Measurements from ENCODE around the gene CDT1. TPM values are rescaled to one million over a fixed set of nuclear protein-coding genes. Genes with fewer than 3 reads are reported as not detected.
"Not testable (repeated sequence)": the region's sequence is repeated elsewhere in the genome, so short reads cannot be mapped to it uniquely, and the experiment has no call there.

The CDT1 gene
- total RNA-seq, 1 donor = 69.7 TPM

DNA sequence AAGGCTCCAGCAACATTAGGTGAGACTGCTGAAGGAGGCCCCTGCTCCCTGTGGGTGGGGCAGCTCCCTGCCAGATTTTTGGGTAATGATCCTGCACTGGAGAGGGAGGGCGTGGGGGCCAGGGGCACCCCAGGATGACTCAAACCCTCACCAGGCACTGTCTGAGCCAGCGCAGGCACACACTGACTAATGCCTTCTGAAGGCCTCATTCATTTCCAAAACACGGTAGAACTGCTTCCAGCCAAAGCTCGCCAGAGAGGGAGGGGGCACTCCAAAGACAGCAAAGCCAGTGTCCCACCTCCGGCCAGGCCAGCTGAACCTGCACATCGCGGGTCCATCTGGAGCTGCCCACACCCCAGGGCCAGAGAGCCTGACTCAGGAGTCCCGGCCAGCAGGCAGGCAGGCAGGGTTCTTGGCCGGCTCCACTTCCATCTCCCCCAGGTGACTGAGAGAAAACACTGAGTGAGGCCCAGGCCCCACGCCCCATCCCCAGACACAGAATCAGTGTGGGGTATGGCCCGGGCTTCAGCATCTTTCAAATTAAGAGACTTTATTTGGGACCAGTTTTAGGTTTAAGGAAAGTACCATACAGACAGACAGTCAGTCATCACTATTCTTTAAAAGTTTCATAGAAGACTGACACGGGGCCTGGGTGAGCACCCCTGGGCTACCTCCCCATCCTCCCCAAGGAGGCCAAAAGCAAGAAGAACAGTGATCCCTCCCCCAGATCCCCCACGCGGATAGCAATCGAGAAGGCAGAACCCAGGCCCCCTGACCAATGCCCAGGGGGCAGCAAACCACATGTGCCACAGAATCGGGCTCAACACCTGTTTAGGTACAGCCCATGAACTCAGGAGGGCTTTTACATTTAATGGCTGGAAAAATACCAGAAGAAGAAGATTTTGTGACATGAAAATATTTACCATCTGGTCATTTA lies 20.9 kb upstream of the CDT1 start:
- no peak for DNase-seq (ENCODE audit: low read depth in 2 of 3, low spot score in 2 of 3)

DNA sequence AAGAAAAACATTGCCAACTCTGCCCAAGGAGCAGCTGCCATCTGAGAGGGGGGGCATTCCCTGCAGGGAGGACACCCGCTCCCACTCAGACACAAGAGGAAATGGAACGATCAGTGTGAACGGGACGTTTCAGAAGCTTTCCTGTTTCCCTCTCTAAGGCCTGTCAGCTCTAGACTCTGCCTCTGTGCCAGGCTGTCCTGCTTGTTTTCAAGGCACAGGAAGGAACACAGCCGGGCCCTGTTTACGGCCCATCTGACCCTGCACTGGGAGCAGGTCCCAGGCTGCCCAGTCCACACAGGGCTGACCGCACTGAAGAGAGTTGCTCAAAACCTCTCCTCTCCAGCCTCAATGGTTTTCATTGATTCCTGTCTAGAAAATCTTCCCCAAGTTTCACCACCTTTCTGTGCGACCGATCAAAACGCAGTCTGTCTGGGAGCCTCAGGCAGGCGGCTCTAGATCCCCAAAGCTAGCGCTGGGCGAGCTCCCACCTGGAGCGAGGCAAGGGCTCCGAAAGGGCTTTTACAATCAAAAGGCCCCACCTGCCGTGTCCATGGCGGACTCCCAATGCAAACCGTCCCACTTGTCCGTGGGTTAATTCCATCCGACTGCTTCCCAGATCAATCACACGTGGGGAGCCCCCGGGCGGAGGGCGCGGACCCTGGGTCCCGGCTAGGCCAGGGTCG lies 20.1 kb upstream of the CDT1 start:
- no peak for DNase-seq (ENCODE audit: low read depth in 2 of 3, low spot score in 2 of 3)

DNA sequence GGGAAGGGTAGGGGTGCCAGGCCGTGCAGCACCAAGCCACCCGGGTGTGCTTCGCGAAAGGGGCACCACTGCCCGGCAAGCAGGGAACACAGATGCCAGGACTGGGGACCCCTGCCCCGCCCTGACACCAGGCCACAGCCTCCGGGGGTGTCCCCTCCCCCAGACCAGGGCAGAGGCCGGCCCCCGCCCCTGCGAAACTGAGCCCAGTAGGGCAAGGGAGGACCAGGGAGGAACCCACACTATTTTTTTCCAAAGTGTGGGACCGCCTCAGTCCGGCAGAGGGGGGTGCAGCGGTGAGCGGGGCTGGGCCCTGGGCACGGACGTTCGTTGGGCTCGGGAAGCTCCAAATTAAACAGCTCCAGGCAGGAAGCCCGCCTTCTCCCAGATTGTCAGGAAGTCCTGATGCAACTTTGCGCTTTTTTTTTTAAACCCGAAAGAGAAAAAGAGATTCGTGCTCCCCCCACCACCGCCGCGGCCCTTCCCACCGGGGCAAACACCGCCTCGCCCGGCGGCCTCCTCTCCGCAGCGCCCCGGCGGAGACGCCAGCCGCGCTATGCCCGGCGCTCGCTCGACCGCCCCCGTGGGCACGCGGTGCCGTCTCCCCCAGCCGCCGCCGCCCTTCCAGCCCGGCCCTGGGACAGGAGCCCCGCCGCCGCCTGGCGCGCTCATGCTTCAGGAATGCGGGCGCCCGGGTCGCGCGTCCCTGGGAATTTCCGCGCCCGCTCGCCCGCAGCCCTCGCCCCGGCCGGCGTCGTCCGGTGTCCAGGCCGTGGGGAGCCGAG lies 19.3 kb upstream of the CDT1 start:
- DNase-seq (ENCODE audit: low read depth in 2 of 3, low spot score in 2 of 3) = peak in 2 of 3 donors; percentile 58 to 63

DNA sequence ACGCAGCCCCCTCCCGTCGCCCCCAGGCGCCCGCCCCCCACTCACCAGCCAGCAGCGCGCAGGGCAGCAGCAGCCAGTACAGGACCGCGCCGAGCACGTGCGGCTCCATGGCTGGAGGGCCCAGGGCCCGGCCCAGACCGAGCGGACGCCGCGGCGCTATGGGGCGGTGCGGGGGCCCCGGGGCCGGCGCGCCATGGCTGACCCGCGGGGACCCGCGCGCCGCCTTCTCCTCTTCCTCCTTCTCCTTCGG lies 18.8 kb upstream of the CDT1 start:
- no peak for DNase-seq (ENCODE audit: low read depth in 2 of 3, low spot score in 2 of 3)

DNA sequence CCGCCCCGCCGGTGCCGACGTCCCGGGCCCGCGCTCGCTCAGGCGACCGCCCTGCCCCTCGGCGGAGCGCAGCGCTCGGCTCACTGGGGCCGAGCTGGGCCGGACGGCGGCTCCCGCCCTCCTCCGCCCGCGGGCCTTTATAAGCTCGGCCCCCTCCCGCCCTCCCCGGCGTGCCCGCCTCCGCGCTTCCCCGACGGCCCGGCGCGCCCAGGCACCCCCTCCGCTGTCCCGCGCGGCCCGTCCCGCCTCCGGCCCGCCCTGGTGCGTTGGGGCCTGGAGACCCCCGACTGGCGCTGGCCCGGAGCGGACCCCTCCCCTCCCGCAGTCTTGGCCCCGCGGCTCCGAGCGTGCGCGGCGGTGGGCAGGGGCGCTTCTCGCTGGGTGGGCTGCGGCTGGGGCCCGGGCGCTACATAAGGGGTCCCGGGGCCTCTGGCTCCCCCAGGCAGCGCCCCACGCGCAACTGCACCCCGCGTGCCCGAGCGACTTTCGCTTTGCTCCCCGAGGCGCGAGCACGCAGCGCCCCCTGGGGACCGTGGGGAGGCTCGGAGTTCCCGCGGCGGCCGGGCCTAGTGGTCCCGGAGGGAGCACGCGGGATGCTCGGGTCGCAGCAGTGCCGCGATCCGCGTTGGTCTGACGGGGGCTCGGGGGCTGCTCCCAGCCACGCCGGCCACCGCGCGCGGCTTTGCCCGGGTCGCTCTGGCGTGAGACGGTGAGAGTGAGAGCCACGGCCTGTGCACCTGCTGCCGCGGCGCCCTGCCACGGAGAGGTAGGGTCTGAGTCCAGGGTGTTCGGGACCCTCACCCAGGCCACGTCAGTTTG lies 18.3 kb upstream of the CDT1 start, which contains the start of gene PIEZO1:
TSS of gene PIEZO1 (minus strand) at position 115 of the 819 bp plus-strand sequence. CDS start 256 bp downstream, outside the sequence.
- DNase-seq (ENCODE audit: low read depth in 2 of 3, low spot score in 2 of 3) = peak; percentile 75 to 81 (median 80)

DNA sequence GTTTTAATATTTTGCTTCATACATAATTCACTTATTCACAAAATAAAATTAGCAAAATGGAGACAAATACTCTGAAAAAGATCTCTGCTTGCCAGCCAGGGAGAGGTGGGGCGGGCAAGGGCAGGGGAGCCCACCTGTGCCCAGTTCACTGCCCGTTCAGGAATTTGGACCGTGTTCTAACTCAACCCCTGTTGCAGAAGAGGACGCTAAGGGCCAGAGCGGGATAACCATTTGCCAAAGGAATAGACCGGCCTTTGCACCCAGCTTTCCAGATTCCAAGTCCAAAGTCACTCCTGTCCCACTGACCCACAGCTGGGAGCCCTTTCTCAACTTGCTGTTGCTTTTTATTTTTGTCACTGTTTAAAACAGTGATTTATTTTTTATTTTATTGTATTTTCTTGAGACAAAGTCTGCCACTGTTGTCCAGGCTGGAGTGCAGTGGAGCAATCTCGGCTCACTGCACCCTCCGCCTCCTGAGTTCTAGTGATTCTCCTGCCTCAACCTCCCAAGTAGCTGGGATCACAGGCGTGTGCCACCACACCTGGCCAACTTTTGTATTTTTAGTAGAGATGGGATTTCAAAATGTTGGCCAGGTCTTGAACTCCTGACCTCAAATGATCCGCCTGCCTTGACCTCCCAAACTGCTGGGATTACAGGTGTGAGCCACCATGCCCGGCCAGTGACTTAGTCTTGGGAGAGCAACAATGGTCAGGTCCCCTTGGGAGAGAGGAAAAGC lies 15.8 kb upstream of the CDT1 start:
- no peak for DNase-seq (ENCODE audit: low read depth in 2 of 3, low spot score in 2 of 3)

DNA sequence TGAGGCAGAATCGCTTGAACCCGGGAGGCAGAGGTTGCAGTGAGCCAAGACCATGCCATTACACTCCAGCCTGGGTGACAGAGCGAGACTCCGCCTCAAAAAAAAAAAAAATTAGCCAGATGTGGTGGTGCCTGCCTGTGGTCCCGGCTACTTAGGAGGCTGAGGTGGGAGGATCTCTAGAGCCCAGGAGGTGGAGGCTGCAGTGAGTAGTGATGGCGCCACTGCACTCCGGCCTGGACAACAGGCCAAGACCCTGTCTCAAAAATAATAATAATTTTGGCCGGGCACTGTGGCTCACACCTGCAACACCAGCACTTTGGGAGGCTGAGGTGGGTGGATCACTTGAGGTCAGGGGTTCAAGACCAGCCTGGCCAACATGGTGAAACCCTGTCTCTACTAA lies 14.8 kb upstream of the CDT1 start:
- not testable (repeated sequence) for DNase-seq (ENCODE audit: low read depth in 2 of 3, low spot score in 2 of 3)

DNA sequence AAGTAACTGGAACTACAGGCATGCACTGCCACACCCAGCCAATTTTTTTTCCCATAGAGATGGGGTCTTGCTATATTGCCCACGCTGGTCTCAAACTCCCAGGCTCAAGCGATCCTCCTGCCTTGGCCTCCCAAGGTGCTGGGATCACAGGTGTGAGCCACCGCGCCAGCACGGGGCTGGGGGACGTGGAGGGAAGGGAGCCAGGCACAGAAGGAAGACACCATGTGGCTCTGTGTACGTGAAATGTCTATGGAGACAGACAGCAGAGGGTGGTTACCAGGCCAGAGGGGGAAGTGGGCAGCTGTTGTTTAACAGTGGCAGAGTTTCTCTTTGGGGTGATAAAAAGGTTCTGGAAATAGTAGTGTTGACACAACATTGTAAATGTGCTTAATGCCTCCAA lies 14.0 kb upstream of the CDT1 start:
- DNase-seq (ENCODE audit: low read depth in 2 of 3, low spot score in 2 of 3) = peak in 1 of 3 donors; percentile 77

DNA sequence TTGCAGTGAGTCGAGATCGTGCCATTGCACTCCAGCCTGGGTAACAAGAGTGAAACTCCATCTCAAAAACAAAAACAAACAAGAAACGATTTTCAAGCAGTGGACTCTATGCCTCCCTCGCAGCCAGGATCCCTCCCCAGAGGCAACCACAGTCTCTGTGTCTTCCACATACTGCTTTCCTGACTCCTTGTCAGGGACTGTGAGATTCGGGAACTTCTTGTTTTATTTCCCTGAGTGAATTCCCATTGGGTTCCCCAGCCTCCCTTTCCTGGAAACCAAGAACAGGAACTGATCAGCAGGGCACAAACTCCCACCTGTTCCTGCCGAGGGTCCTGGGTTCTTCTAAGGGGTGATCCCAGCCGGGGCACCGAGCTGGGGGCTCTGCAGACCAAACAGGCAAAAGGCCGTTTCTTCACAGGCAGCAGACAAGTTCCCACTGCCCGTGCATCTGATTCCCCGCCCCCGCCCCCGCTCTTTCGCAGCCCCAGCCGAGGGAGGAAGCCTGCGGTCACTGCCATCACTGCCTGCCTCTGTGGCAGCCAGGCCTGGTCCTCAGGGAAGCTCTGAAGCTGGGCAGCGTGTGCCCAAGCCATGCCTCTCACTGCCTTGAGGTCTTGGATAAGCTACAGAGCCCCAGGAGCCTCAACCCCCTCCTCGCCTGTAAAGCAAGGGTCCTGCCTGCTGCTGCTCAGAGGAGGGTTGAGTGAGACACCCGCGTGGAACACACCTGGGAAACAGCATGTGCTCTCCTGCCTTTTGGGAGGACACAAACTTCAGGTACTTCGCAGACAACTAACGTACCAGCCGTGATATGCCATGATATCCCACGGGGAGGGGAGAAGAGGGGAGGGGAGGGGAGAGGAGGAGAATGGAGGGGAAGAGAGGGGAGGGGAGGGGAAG lies 13.0 kb upstream of the CDT1 start:
- peak in 2 of 3 donors; percentile 80 to 90 for DNase-seq (ENCODE audit: low read depth in 2 of 3, low spot score in 2 of 3)

DNA sequence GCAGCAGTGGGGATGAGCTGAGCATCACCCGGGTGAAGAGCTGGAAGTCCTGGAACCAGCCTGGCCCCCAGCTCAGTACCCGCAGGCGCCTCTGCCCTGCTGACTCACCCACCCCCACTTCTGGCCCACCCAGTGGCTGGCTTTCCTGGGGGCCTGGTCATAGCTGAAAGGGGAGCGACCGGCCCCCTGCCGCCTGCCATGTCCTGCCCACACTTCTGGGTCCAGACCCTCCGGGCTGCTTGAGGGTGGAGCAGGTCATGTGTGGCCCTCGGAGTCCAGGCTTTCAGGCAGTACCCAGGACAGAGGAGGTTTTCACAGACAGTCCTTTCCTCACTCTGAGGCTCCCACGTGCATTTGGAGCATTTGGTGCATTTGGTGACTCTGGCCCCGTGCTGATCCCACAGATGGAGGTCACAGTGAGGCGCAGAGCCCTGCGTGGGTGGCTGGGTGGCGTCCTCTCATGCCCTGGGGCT lies 11.5 kb upstream of the CDT1 start:
- no peak for DNase-seq (ENCODE audit: low read depth in 2 of 3, low spot score in 2 of 3)

DNA sequence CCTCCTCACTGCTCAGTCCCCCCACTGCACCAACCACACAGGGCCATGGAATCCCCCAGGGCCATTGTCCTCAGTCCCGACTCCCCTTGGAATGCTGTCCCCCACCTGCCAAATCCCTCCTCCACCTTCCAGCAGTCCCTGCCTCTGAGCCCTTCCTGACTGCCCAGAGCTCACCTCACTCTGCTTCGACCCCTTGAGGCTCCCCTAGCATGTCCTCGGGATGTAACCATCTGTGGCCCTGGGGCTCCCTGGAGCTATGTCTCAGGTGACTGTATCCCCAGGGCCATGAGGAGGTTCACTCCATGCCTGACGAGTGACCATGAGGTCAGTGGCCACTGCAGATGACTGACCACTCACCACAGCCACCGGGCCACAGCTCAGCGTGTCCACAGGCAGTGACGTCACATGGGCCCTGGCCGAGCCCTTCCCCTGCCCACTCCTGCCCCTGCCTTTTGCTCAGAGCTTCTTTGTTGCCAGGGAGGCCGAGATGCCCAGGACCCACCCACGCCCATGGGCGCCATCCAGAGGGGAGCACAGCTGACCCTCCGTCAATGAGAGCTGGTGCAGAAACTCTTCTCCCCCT lies 10.8 kb upstream of the CDT1 start:
- no peak for DNase-seq (ENCODE audit: low read depth in 2 of 3, low spot score in 2 of 3)

DNA sequence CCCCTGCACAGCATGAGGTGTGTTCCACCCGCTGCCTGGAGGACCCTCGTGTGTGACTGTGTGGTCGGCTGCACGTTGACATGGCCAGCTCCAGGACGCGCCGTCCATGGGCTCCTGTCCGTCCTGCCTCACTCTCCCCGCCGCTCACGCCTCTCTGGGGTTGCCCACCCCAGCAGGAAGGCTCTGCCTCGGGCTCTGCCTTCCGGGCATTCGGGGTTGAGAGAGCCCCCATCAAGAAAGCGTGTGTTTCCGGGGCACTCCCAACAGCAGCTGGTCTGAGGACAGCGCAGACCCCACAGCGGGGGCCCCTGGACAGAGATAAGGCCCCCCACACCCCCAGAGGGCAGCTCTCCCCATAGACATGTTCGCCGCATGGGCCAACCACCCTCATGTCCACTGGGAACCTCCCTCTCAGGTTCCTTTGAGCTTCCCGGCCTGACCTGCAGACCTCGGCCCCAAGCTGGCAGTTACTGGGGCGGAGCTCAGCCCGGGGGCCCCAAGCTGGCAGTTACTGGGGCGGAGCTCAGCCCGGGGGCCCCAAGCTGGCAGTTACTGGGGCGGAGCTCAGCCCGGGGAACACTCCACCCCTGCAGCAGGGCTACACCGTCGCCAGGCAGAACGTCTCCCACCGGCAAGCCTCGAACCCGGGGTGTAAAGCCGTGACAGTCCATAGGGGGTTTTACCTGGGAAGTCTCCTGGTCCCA lies 10.2 kb upstream of the CDT1 start:
- peak in 1 of 3 donors; percentile 42 for DNase-seq (ENCODE audit: low read depth in 2 of 3, low spot score in 2 of 3)

DNA sequence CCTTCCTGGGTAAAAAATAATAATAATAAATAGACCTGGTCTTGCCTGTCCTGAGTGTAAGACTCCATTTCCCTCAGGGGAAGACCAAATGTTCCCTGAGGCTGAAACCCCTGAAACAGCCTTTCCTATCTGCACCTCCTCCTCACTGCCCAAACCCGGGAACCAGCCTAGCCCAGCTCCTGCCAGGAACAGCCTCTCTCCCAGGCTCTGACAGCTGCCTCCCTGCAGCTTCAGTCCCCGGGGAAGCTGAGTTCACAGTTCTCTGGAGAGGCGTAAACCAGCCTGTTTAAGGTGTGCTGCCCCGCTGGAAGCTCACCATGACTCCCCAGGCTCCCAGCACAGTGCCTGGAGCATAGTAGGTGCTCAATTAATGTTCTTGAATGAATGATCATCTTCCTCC lies 7.3 kb upstream of the CDT1 start:
- no peak for DNase-seq (ENCODE audit: low read depth in 2 of 3, low spot score in 2 of 3)

DNA sequence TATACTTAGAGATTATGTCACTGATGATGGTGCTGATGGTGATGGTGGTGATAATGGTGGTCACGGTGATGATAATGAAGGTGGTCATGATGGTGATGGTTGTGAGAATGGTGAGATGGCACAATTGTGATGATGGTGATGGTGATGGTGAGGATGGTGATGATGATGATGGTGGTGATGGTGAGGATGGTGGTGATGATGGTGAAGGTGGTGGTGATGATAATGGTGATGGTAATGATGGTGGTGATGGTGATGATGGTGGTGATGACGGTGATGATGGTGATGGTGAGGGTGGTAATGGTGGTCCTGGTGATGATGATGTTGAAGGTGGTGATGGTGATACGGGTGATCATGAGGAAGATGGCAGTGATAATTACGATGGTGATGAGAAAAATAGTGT lies 5.5 kb upstream of the CDT1 start:
- no peak for DNase-seq (ENCODE audit: low read depth in 2 of 3, low spot score in 2 of 3)

DNA sequence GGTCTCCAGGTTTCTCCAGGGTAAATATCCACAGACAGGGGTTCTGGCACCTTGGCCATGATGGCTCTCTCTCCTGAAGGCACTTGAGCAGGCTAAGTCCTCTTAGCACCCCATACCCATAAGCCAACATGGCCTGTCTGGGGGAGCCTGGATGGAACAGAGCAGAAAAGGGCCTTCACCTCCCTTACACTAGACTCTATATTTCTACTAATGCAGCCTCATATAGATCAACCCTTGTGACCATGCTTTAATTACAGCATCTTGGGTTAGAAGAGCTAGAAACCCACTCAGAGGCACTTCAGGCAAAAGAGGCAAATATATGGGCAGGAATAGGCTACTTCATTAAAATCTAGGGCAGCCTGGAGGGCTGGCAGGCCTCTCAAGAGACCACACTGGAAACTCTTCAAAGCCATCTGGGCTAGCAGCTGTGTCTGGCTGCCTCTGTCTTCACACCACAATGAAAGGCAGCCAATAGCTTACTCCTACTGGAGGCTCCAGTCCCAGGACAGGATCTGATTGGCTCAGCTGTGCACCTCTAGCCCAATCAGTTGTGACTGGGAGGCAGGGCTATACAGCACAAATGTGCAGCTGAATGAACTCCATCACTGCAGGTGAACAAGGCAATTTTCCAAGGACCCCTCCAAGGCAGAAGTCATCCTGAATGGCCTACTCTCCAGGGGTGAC lies 4.7 kb upstream of the CDT1 start:
- DNase-seq (ENCODE audit: low read depth in 2 of 3, low spot score in 2 of 3) = peak in 1 of 3 donors; percentile 57

DNA sequence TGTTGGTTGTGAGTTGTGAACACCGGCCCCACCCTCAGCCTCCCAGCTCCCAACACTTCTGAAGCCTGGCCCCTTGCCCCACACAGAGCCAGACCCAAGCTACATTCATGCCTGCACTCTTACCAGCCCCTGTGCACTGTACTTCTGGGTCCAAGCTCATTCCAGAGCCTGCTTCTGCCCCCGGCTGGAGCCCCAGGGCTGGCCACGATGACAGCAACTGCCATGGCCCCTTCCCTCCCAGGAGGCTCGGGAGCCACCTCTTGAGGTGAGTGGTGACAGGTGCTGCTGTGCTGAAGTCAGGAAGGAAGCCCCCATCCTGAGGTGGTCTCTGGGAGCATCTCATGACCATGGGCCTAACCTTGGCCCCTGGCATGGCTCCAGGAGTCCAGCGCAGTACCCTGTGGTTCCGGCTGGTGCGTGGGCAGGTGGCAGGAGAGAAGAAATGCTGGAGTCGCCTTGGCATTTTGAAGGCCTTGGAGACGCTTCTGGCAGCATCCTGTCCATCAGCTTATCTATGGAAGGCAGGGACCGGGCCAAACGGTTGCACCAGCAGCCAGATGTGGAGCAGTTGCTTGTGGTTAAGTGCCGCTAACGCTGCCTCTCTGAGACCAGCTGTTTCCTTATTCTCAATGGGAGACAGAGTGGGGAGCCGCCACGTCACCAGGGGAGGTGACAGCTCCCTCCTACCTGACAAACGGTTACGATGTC lies 3.9 kb upstream of the CDT1 start:
- peak in 2 of 3 donors; percentile 96 to 99 for DNase-seq (ENCODE audit: low read depth in 2 of 3, low spot score in 2 of 3)

DNA sequence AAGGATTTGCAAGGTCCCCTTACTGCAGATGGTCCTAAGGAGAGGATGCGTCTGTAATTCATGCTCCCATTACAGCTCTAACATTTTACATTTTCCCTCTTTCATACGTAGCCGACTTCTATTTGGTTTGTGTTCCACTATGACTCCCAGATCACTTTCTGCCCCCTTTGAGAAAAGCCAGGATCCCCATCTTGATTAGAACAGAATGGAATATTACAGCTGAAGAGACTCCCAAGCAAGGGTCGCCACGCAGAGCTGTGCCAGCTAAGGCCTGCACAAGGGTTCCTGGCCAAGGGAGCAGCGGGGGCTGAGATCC lies 3.4 kb upstream of the CDT1 start:
- DNase-seq (ENCODE audit: low read depth in 2 of 3, low spot score in 2 of 3) = no peak
